Epidermal melanocyte (primary cell): ENCODE data around the gene VPS8.

Experiments used
- DNase-seq: peaks from one replicate; pipeline ENCODE4 v3.0.0; 2011; ENCODE audit warnings: low spot score; ENCODE audit not compliant: insufficient read length

Gene VPS8

GRCh38 chr3:185087419-185087818 lies 275.5 kb downstream of the VPS8 start:
- DNase-seq: no peak

DNA sequence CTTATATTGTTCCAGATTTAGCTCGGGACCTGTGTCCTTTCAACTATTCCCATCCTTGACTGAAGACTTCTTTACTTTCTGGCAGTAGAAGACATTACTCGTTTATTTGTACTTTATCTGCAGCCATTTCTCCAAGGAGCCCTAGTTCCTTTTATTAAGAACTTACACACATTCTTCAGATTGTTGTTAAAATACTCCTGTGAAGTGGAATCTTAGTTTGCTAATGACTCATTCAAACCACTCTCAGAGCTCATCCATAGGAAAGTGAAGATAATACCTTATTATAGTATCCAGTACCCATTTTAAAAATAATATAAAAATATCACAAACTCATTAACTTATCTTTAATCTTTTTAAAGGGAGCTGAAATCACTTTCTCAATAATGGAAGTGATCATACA lies 277.4 kb downstream of the VPS8 start:
- DNase-seq: no peak

DNA sequence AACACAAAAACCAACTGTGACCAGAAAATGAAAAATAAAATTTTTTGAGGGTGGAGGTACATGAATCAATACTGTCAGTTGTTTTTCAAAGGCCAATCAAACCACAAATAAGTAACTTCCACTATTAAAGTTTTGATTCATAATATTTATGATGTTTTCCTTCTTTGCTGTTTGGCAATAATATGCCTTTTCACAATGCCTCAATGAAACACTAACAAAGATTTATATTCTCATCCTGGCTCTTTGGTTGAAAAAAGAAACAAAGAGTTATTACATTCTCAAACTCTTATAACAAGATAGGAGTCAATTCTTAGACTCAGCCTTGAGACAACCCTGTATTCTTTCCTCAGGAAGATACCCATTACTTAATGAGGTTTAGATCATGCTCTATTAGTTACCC lies 277.8 kb downstream of the VPS8 start:
- no peak for DNase-seq

DNA sequence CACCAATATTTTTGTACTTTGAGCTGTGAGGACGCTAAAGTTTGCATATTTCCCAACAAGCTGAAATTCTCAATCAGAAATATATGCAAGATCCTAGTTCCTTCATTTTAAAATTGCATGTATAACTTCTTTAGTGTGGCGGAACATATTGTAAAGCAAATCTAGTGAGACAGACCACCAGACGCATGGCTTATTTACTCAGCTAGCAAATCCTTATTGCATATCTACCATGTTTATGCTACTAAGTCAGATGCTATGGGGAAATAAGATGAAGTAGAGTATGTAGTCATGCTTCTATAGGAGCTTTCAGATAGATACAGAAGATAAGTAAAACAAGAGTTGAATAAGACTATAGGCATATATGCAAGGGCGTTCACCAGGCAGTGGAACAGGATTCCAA lies 278.8 kb downstream of the VPS8 start:
- no peak for DNase-seq

DNA sequence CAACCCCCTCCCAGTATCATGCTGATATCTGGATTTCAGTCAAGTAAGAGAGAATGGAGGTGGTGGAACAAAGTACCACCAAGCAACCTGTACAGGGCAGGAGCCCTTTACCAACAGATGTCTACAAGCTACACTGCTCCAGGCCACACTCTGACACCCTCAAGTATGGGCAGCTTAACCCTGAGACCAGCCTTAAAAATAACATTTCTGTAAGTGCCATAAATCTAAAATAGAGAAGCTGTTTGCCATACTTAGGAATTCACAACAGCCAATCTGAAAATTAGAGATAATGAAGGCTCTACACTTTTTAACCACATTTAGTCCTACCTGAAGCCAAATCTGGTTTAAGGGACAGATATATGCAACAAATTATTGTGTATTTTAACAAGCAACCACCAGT lies 281.1 kb downstream of the VPS8 start:
- DNase-seq: no peak

GRCh38 chr3:185094697-185095096 lies 282.7 kb downstream of the VPS8 start:
- DNase-seq: no peak
